HEK293T (cell line): ENCODE data around the gene LYL1.

Experiments used
- CTCF ChIA-PET: fragments of 350-600 bp; formaldehyde crosslinking; extraction: SDS; loops from one replicate; lab custom pipeline; 2021; ENCODE audit warnings: antibody characterized with exemption, inconsistent platforms; lab: Yijun Ruan, JAX
- POLR2A ChIA-PET: fragments of 350-600 bp; formaldehyde crosslinking; extraction: SDS; loops from one replicate; lab custom pipeline; 2020; ENCODE audit warnings: antibody characterized with exemption, inconsistent platforms; lab: Yijun Ruan, JAX
- DNase-seq: peaks from one replicate; pipeline ENCODE4 v3.0.0; 2012; ENCODE audit warnings: mixed read lengths; ENCODE audit errors: extremely low spot score
- ARNT ChIP-seq: fragments of 450-650 bp; IDR thresholded peaks from 2 replicates; pipeline ENCODE4 v1.6.1; 2017; ENCODE audit warnings: mild to moderate bottlenecking
- BHLHE40 ChIP-seq: fragments of 450-650 bp; IDR thresholded peaks from 2 replicates; pipeline ENCODE4 v1.6.1; 2016; ENCODE audit warnings: mild to moderate bottlenecking, moderate library complexity, borderline replicate concordance
- CTBP1 ChIP-seq: fragments of 450-650 bp; IDR thresholded peaks from 2 replicates; pipeline ENCODE4 v1.6.1; 2016; ENCODE audit warnings: borderline replicate concordance
- ELF4 ChIP-seq: fragments of 450-650 bp; IDR thresholded peaks from 2 replicates; pipeline ENCODE4 v1.6.1; 2017; ENCODE audit warnings: antibody characterized with exemption
- FOXA1 ChIP-seq: fragments of 450-650 bp; IDR thresholded peaks from 2 replicates; pipeline ENCODE4 v1.6.1; 2016; ENCODE audit warnings: mild to moderate bottlenecking
- FOXK2 ChIP-seq: fragments of 450-650 bp; IDR thresholded peaks from 2 replicates; pipeline ENCODE4 v1.6.1; 2016; ENCODE audit warnings: mild to moderate bottlenecking
- FOXM1 ChIP-seq: fragments of 450-650 bp; IDR thresholded peaks from 2 replicates; pipeline ENCODE4 v1.6.1; 2017; ENCODE audit warnings: mild to moderate bottlenecking, borderline replicate concordance
- HDGF ChIP-seq: fragments of 450-650 bp; IDR thresholded peaks from 2 replicates; pipeline ENCODE4 v1.6.1; 2017; ENCODE audit warnings: antibody characterized with exemption, borderline replicate concordance
- L3MBTL2 ChIP-seq: fragments of 450-650 bp; conservative IDR thresholded peaks from 2 replicates; pipeline ENCODE4 v1.6.1; 2016; ENCODE audit warnings: mild to moderate bottlenecking
- LEF1 ChIP-seq: fragments of 450-650 bp; IDR thresholded peaks from 2 replicates; pipeline ENCODE4 v1.6.1; 2017; ENCODE audit warnings: mild to moderate bottlenecking, borderline replicate concordance
- NFRKB ChIP-seq: fragments of 450-650 bp; IDR thresholded peaks from 2 replicates; pipeline ENCODE4 v1.6.1; 2016; ENCODE audit warnings: mild to moderate bottlenecking, moderate library complexity
- SP1 ChIP-seq: fragments of 450-650 bp; IDR thresholded peaks from 2 replicates; pipeline ENCODE4 v1.6.1; 2017
- SUZ12 ChIP-seq: fragments of 450-650 bp; IDR thresholded peaks from 2 replicates; pipeline ENCODE4 v1.6.1; 2016; ENCODE audit warnings: mild to moderate bottlenecking
- TARDBP ChIP-seq: fragments of 450-650 bp; IDR thresholded peaks from 2 replicates; pipeline ENCODE4 v1.6.1; 2016
- ZNF384 ChIP-seq: fragments of 450-650 bp; IDR thresholded peaks from 2 replicates; pipeline ENCODE4 v1.6.1; 2016
- TF ChIP-seq, protein P1 (sequence below): fragments of 450-650 bp; IDR thresholded peaks from 2 replicates; pipeline ENCODE4 v1.6.1; 2016

Gene LYL1

DNA sequence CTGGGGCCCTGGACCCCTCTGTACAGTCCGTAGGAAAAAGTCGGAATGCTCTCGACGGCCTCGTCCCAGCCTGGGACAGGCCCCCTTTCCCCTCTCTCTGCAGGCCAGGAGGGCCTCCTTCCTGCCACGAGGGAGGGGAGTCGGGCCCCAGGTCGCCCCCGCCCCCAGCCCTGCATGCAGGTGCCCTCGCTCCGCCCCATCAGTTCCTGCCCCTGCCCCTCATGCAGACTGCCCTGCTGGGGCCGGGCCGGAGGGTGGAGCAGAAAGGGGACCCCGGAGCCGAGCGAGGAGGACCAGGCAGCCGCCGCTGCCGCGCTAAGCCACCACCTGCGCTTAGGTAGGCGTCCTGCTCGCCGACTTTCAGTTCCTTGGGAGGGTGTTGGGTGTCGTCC, 7.3 kb downstream of the LYL1 start:
- no peak for DNase-seq
- TF ChIP-seq FOXK2: no peak
- TF ChIP-seq SP1: no peak
- TF ChIP-seq ARNT: no peak
- TF ChIP-seq, protein P1, sequence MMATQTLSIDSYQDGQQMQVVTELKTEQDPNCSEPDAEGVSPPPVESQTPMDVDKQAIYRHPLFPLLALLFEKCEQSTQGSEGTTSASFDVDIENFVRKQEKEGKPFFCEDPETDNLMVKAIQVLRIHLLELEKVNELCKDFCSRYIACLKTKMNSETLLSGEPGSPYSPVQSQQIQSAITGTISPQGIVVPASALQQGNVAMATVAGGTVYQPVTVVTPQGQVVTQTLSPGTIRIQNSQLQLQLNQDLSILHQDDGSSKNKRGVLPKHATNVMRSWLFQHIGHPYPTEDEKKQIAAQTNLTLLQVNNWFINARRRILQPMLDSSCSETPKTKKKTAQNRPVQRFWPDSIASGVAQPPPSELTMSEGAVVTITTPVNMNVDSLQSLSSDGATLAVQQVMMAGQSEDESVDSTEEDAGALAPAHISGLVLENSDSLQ: no peak
- TF ChIP-seq FOXA1: no peak
- no peak for TF ChIP-seq SUZ12
- POLR2A ChIA-PET: interaction anchor here (2.0 kb wide), 1 partner anchor 58 kb away, joined by 9 read pairs; no protein-coding TSS in a partner anchor
- CTCF ChIA-PET: interaction anchor here (1.2 to 3.8 kb wide), 4 partner anchors 34 to 130 kb away, joined by 3 to 35 read pairs (median 24); no protein-coding TSS in a partner anchor

DNA sequence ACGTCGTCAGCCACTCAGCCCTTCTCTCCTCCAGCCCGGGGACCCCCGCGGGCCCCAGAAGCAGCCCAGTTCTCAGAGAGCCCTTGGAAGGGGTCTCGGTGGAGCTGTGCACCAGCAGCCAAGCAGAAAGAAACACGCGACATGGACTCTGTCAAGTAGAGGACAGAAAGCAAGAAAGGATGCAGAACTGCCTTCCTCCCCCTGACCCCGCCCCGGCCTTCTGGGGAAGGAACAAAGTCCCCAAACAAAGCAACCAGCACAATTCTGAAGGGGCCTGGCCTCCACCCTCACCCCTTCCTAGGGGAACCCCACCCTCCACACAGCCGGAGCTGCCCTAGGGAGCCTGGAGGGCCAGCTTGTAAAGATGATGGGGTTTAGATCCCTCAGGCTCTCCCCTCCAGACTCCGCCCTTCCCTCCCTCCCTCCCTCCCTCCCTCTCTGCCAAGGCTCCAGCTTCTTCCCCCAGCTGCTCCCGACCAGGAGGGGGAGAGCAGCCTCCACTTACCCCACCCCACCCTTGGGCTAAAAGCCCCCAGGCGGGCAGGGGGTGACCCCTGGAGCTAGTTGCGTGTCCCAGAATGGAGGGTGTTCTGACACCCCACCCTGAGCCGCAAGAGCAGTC, 7.8 kb downstream of the LYL1 start:
- ChIA-PET CTCF (interaction anchor here (0.8 to 3.8 kb wide), 10 partner anchors 12 to 129 kb away, joined by 3 to 35 read pairs (median 6); no protein-coding TSS in a partner anchor), POLR2A (interaction anchor here (1.0 to 2.0 kb wide), 2 partner anchors 12 to 58 kb away, joined by 3 to 9 read pairs; no protein-coding TSS in a partner anchor)

DNA sequence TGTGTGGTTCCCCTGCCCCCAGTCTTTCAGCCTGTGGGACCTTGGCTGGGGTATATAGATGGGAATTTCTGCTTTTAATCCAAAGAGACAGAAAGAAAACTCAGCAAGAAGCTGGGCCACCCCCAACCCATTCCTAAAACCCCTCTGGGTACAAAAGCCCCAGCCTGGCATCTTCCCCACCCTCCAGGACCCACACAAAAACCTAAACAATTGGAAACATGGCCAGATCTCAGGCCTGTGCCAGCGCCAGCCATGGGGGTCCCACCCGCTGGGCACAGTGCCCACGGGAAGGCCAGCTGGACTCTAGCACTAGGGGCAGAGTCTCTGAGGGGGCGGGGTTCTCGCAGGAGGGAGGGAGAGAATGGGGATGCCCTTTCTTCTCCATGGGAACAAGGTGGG, 8.6 kb downstream of the LYL1 start:
- ChIA-PET CTCF (interaction anchor here (0.6 to 3.8 kb wide), 17 partner anchors 11 to 303 kb away, joined by 3 to 35 read pairs (median 4); no protein-coding TSS in a partner anchor), POLR2A (interaction anchor here (1.0 to 1.3 kb wide), 2 partner anchors 11 to 117 kb away, joined by 3 read pairs; no protein-coding TSS in a partner anchor)
- no peak for DNase-seq
- no peak for TF ChIP-seq BHLHE40
- no peak for TF ChIP-seq LEF1
- no peak for TF ChIP-seq SP1
- no peak for TF ChIP-seq ELF4
- TF ChIP-seq ZNF384: no peak
- no peak for TF ChIP-seq CTBP1

More for the DNA sequence above, 7.8 kb downstream of the LYL1 start:
- DNase-seq: no peak
- no peak for TF ChIP-seq BHLHE40
- TF ChIP-seq ARNT: no peak

DNA sequence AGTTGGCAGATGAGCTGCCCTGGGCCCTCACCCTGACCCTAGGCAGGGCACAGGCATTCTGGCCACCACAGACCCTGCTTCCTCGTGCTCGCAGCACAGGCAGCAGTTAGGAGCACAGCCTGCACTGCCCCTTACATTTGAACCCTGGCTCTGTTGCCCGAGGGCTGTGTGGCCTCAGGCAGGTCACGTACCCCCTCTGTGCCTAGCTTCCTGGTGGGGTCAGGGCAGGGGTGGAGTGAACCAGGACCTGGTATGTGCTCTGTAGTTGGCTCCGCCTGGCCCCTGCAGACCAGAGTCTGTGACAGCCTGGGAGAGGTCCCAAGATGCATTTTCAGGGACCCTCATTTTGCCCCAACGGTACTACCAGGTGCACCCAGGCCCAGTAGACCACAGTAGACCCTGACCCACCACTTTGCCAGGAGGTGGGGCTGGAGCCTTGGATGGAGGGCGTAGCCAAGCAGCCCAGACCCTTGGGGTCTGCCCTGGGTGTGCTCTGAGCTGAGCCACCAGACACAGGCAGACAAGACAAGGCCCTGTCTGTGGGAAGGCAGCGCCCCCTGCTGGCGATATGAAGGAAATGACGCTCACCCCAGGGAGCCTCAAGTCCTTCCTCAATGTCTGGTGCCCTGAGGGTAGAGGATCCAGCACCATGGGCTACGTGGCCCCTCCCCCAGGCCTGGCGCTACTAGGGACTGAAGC, 9.1 kb downstream of the LYL1 start:
- CTCF ChIA-PET: interaction anchor here (0.6 to 3.8 kb wide), 15 partner anchors 11 to 246 kb away, joined by 3 to 35 read pairs (median 6); no protein-coding TSS in a partner anchor
- peak; percentile 88 for DNase-seq
- no peak for TF ChIP-seq ARNT
- TF ChIP-seq L3MBTL2: no peak
- no peak for TF ChIP-seq FOXM1
- TF ChIP-seq ZNF384: no peak
- no peak for TF ChIP-seq NFRKB
- no peak for TF ChIP-seq CTBP1
- TF ChIP-seq FOXK2: no peak
- no peak for TF ChIP-seq TARDBP
- TF ChIP-seq ELF4: no peak
- TF ChIP-seq LEF1: no peak
- TF ChIP-seq, protein P1: no peak
- no peak for TF ChIP-seq SP1
- no peak for TF ChIP-seq BHLHE40
- TF ChIP-seq HDGF: no peak
- TF ChIP-seq SUZ12: no peak
- no peak for TF ChIP-seq FOXA1
- POLR2A ChIA-PET: interaction anchor here (1.0 to 1.3 kb wide), 2 partner anchors 11 to 116 kb away, joined by 3 read pairs; no protein-coding TSS in a partner anchor

DNA sequence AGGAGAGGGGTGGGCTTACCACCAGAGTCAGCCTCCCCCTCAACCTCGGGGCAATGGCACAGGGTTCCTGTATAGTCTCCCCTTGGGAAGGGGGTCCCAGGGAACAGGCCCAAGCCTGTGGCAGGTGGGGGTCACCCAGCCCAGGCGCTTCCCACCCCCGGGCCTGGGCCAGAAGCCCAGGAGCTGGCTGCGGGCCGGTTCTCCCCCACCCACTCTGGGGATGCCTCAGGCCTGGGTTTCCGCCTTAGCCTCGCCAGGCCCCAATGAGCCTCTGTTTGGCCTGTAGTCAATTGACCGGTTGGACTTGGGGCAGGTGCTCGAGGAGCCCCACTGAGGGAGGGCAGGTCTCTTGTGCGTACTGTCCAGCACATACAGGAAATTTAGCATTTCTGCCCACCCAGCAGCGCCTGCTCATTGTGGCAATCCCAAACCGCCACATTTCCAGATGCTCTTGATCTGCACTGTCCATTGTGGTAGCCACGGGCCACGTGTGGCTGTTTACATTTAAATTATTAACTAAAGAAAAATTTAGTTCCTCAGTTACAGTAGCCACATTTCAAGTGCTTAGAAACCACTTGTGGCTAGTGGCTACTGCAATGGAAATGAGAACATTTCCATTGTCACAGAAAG, 9.9 kb downstream of the LYL1 start:
- DNase-seq: no peak
- POLR2A ChIA-PET: interaction anchor here (1.0 kb wide), 1 partner anchor 107 kb away, joined by 3 read pairs; no protein-coding TSS in a partner anchor
- CTCF ChIA-PET: interaction anchor here (0.7 to 3.8 kb wide), 3 partner anchors 29 to 127 kb away, joined by 3 to 27 read pairs (median 4); no protein-coding TSS in a partner anchor
- TF ChIP-seq SUZ12: no peak
- TF ChIP-seq LEF1: no peak
- TF ChIP-seq SP1: no peak
- no peak for TF ChIP-seq TARDBP
- TF ChIP-seq HDGF: no peak
- TF ChIP-seq FOXK2: no peak
- TF ChIP-seq L3MBTL2: no peak
- TF ChIP-seq FOXM1: no peak
- no peak for TF ChIP-seq ZNF384
- TF ChIP-seq CTBP1: no peak
- TF ChIP-seq, protein P1: no peak
- no peak for TF ChIP-seq ARNT
- no peak for TF ChIP-seq ELF4
- no peak for TF ChIP-seq FOXA1
